Jurkat, Clone E6-1 (cell line): ENCODE measurements around the gene FSCN2.

Experiments
- DNase-seq: peaks from one replicate; pipeline ENCODE4 v3.0.0-alpha.2; 2011; ENCODE audit warnings: low read depth, low spot score
- H3K4me3 ChIP-seq: 2 replicates; pipeline ENCODE4 v1.5.1; 2011; ENCODE audit warnings: mild to moderate bottlenecking, low read length, control low read depth, moderate library complexity

FSCN2 gene

DNA sequence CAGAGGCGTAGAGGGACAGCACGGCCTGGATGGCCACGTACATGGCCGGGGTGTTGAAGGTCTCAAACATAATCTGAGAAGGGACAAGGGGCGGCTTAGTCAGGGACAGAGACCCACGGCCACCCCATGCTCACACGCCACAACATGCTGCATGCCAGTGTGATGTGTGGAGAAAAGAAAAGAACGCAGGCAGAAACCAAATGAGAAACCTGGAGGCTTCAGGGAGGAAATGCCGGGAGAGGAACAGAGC lies 16.7 kb upstream of the FSCN2 start:
- DNase-seq: no peak
- H3K4me3 ChIP-seq: peak overlapping the region; percentile 89

DNA sequence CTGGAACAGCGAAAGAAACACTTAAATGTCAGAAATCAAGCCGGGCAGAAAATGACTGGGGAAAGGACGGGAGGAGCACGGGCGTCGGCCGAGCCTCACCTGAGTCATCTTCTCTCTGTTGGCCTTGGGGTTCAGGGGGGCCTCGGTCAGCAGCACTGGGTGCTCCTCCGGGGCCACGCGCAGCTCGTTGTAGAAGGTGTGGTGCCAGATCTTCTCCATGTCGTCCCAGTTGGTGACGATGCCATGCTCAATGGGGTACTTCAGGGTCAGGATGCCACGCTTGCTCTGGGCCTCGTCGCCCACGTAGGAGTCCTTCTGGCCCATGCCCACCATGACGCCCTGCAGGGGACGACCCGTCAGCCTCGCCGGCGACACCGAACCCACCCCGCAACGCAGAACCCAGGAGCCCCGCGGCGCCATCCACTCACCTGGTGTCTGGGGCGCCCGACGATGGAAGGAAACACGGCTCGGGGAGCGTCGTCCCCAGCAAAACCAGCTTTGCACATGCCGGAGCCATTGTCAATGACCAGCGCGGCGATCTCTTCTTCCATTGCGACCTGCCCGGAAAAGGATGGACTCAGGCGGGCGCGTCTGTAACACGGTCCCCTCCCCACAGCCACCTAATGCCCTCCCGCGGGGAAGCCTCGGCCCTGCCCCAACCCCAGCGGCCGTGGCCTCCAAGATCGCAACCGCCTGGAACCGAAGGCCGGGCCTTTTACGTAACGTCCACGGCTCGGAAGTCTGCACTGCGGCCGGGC lies 16.2 kb upstream of the FSCN2 start:
- no peak for DNase-seq
- peak overlapping the region; percentile 89 for H3K4me3 ChIP-seq

DNA sequence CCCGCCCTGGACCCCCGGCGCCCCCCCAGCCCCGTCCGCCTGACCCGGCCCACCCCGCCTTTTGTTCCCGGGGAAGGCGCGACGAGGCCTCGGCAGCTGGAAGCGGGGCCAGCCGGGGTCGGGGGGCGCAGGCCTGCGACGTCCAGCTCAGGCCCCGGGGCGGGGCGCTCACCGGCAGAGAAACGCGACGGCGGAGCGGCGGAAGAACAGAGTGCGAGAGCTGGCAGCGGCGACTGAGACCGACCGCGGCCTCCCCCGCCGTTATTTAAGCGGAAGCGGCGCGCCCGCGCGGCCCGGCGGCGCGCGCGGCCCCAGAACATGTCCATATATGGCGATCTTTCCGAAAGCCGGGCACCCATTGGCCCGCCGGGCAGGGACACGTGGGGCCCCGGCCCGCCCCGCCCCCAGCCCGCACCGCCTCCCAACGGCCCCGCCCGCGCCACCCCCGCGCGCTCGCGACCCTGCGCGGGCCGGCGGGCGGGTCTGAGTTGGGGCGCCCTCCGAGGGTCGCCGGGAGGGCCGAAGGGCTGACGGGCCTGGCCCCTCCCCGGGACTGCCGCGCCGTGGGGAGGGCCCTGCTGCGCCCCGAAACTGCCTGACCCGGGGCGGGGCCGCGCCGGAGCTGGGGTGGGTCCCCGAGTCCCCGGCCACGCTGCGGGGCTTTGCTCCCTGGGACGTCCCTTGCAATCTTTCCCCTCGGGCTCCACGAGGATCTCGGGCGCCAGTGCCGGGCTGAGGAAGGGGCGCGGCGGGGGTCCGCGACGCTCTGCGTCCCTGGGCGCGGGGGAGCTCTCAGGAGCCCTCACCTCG lies 15.4 kb upstream of the FSCN2 start, which contains the start of gene ACTG1:
TSS of gene ACTG1 (minus strand) at position 238 of the 810 bp plus-strand sequence. CDS start 445 bp downstream, outside the sequence.
- DNase-seq: peak; percentile 86
- peak within 1 kb of the TSS; percentile 89 for H3K4me3 ChIP-seq

- DNase-seq: no peak
- H3K4me3 ChIP-seq: peak overlapping the region; percentile 33
Measured at GRCh38 chr17:81513372-81513752, 14.8 kb upstream of the FSCN2 start.

GRCh38 chr17:81513753-81514488 lies 14.3 kb upstream of the FSCN2 start:
- DNase-seq: no peak
- no peak overlapping the region for H3K4me3 ChIP-seq

- DNase-seq: no peak
Measured at GRCh38 chr17:81514489-81514738, 13.8 kb upstream of the FSCN2 start.

DNA sequence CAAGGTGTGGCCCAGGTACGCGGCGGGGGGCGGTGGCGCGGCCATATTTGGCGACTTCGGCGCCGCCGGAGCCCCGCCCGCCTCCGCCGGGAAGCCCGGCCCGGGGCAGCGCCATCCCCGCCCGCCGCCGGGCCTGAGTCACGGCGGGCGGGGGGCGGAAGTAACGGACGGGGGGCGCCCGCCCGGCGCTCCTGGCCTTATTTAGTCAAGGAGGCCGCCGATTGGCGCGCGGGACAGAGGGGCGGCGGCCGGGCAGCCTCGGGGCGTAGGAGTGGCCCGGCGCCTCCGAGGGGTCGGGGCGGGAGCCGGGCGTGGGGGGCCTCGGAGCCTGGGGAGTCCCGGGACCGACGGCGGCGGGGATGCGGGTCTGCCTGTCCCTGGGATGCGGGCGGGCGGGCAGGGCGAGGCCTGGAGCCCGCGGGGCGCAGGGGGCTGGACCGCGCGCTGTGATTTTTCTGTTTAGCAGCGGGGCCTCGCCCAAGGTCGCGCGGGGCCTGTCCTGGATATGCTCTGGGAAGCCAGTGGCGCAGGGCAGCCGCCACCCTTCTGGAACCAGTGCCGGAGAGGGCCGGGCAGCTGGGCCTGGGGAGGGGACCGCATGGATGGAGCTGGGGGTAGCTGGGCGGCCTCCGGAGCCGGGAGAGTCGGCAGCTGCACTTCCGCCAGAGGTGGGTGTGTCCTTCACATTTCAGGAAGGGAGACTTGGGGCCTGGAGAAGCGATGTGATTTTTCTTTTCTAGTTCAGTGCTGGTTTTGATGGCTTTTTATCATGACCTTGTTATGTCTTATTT lies 13.2 kb upstream of the FSCN2 start:
- no peak for DNase-seq
- H3K4me3 ChIP-seq: no peak overlapping the region

More at GRCh38 chr17:81514489-81514738, 13.8 kb upstream of the FSCN2 start:
- H3K4me3 ChIP-seq: no peak overlapping the region

DNA sequence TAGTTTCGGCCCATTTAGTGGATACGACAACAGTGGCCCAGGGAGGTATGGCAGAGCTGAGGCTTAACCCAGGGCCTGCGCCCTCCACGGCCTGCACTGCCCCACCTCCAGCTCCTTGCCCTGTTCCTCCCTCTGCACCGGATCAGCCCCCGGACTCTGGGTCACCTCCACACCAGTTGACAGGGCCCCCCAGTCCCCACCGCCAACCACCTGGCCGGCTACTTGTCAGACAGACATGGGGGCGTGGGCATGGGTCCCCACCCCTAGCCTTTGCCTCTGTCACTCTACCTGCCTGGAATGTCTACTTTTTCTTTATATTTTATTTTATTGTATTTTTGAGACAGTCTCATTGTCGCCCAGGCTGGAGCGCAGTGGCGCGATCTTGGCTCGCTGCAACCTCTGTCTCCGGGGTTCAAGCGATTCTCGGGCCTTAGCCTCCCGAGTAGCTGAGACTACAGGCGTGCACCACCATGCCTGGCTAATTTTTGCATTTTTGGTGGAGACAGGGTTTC lies 12.6 kb upstream of the FSCN2 start:
- no peak overlapping the region for H3K4me3 ChIP-seq
- DNase-seq: no peak

DNA sequence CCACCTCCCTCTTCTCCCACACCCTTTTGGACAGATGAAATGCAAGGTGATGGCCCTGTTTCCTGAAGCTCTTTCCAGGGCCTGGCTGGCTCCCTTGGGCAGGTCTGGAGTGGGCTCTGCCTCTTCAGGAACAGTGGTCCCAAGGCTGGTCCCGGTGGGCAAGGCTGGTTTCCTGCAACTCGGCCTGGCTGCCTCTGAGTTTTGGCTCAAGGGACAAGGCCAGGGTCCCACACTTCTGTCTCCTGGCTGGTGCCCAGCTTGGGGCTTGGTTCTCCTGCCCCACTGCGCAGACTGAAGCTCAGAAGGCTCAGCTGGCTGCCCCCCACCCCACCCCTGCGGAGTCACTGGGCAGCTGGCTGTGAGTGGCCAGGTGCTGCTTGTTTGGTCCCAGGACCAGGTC lies 11.7 kb upstream of the FSCN2 start:
- no peak overlapping the region for H3K4me3 ChIP-seq

DNA sequence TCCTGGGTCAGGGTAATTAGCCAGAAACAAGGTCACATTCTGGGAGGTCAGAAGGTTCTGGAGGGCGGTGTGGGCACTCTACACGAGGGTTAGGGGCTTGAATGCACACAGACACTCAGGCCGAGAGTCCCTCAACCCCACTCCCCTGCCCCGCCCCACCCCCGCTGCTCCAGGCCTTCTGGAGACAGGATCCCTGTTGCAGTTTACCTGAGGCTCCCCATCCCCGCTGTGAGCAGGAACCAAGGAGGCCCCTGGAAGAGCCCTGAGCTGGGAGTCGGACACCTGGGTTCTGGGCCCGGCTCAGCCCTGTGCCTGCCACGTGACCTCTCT lies 11.2 kb upstream of the FSCN2 start:
- DNase-seq: no peak
- no peak overlapping the region for H3K4me3 ChIP-seq

More for the DNA sequence above, 11.7 kb upstream of the FSCN2 start:
- no peak for DNase-seq

DNA sequence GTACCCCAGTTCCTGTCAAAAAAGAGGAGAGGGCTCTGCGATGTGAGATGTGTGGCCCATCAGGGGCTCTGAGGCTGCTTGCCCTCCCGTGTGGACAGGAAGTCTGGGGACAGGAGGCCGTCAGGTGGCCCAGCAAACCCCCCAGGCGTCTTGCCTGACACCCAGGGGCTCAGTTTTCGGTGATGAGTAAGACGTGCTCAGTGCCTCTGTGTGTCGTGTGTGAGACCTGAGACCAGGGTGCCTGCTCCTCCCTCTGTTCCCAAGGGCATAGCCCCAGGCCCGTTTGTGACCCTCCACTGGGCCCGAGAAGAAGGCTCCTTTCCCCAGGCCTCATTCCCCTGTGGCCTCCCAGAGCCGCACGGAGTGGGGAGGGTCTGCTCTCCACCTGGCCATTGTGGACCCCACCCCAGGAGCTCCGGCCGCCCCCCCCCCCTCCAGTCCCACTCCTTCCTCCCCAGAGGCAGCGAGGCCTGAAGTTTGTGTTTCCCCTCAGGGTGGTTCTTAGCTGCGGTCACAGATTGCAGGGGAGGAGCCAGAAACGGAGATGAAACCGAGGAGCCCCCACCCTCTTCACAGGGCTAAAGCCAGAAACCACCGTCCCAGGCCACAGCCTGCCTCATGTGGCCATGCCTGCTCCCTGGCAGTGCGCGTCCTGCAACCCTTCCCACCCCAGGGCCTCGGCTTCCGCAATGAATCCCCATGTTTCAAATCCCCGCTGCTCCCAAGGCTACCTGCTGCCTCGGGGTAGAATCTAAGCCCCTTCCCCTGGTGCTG lies 10.7 kb upstream of the FSCN2 start:
- DNase-seq: no peak
- no peak overlapping the region for H3K4me3 ChIP-seq

GRCh38 chr17:81518113-81518784 lies 9.9 kb upstream of the FSCN2 start:
- no peak overlapping the region for H3K4me3 ChIP-seq
- DNase-seq: no peak

DNA sequence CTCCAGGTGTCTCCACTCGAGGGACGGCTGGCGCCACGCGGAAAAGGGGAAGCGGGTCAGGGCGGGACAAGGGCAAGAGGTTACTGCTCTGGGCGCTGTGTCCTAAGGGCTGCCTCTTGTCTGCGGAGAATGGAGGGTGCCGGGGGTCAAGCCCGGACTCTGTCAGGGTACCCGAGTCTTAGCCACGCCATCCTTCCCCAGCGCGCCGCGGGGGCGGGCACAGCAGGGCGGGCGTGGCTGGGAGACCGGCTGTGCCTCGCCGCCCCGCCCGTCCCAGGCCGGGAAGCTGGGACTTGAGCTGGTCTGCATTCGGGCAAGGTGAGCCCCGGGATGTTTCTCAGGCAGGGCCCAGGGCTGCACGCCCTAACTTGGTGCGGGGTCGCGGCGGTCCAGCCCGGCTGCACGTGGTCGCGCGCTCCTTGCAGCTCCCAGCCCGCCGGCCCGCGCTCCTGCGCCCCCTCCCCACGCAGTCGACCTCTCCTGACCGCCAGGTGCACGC lies 9.3 kb upstream of the FSCN2 start:
- DNase-seq: no peak
- no peak overlapping the region for H3K4me3 ChIP-seq

DNA sequence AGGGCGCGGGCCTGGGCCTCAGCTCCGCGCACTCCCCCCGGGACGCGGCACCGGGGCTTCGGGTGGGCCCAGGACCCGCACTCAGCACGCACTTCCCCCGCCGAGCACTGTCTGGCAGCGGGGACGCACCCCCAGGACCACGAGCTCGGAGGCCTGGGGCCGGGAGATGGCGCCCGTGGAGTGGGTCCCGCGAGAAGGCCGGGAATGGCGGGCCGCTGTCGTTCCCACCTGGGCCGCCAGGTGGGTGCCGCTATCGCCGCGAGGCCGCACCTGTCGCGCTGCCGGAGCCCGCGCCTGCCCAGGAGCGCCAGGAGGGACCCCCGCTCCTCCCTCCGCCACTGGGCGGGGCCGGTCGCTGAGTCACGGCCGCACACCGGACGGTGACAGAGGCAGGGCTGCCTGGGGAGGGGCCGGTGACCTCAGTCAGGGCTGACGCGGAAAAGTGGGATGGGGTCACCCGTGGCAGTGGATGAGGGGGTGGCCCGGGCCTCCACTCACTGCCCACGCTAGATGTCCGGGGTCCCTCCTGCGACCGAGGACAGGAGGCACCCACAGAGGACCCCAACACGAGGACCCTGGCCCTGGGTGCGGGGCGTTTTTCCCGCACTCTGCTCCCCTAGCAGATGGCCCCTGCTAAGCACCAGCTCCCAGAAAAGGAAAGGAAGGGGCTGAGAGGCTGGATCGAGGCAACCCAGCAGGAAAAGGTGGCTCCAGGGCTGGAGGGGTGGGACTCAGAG lies 8.7 kb upstream of the FSCN2 start:
- no peak for DNase-seq
- H3K4me3 ChIP-seq: no peak overlapping the region

DNA sequence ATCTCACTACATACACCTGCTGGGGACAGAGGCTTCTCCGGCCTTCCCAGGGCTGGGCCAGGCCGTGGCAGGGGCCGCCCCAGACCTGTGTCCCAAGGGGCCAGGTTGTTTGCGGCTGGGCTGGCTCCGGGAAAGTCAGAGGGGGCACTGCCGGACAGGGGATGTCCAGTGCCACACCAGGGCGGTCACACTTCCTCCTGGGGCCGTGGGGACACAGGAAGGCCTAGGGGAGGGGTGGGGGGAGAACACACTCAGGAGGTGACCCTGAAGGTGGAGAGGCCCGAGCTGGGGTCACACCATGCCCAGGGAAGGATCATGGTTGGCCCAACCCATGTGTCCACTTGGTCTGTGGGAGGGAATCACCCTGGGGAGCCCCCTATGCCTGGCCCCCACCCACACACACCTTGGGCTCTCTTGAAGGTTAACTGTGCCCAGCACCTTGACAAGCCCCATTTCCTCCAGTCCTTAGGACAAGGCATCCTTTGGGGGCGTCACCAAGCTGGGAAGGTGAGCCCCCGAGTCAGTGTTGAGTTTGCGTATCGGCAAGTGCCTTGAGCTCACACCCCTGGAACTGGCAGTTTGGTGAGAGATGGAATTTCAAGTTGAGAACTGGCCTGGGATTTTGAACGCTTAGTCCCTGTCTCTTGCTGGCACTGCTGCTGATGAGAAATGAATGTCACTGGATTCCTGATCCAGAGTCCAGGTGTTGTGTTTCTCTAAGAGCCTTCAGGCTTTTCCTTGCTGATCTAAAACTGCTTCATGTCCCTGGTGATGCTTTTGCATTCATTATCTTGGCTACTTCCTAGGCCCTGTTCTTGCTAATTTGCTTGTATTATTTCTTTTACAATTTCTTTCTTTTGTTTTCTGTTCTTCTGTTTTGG lies 7.9 kb upstream of the FSCN2 start:
- no peak overlapping the region for H3K4me3 ChIP-seq

More for the DNA sequence above, 7.9 kb upstream of the FSCN2 start:
- DNase-seq: no peak
